ENCODE data around the gene OSBPL6. TPM values are rescaled to one million over a fixed set of nuclear protein-coding genes. Genes with fewer than 3 reads are reported as not detected.

OSBPL6 gene
- total RNA-seq, 1 experiment from 2014 or later = 4.6 TPM

DNA sequence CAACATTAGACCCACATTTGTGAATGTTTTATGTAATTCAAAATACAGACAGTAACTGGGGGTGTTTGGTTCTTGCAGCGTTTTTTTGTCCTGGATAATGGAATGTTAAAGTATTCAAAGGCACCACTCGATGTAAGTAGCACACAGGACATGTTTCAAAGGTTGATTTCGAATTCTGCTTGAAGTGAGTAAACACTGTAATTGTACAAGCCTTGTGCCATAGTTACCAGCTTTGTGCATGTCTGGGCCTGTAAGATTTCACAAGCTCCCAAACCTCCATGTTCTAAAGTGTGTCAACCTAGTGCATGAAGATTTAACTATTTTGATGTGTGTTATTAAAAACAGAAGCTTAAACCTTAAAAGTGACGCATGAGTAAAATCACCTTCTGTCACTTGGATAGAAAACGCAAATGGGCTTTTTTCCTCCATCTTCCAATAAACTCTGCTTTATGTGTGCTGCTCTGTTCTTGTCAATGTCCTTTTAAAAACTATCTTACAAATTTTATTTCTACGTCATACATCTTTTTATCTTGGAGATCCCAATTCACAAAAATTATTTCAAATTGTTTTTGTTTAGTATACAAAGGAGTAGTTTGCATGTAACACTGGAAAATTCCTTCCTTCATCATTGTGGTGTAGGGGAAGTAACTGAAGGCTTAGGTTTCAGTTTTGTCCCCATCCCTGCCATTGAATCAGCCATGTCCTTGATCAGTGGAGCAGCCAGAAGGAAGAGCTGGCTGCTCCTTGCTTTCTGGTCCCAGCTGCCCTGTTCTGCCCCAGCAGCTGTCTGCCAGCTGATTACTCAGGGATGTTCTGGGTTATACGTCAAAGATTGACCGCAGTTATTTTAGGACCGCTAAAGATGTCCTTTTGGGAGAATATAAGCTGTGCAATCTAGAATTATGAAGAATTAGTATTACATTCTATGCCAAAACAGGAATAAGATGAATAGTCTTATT, 137.4 kb downstream of the OSBPL6 start:
- H3K4me3 Mint-ChIP-seq = no peak overlapping the region
- H3K27me3 Mint-ChIP-seq (ENCODE audit: low read depth) = no peaks in the 10 kb centered on the region

More for the DNA sequence above, 137.4 kb downstream of the OSBPL6 start:
- Histone ChIP-seq H4K20me1 (ENCODE audit: control insufficient read depth, insufficient read depth, insufficient read length) (no peaks in the 10 kb centered on the region), H3K79me1 (ENCODE audit: insufficient read depth, low read depth, low read length, poor library complexity, severe bottlenecking) (no peaks in the 10 kb centered on the region), H4K8ac (replicated peaks; ENCODE audit: insufficient read length, low read depth, low read length) (no peak overlapping the region), H4K91ac (ENCODE audit: insufficient read length, low read depth, low read length) (no peak overlapping the region), H3K23me2 (ENCODE audit: insufficient read length, low read depth, low read length, poor library complexity, severe bottlenecking) (no peaks in the 10 kb centered on the region), H3K23ac (ENCODE audit: insufficient read length, low read depth, low read length) (no peak overlapping the region), H2BK120ac (ENCODE audit: low read depth, low read length, poor library complexity, severe bottlenecking) (no peak overlapping the region), H3K27me3 (ENCODE audit: insufficient read depth, low read length) (no peaks in the 10 kb centered on the region), H2AFZ (ENCODE audit: low read length) (no peak overlapping the region), H4K5ac (ENCODE audit: insufficient read length, low read depth, low read length) (no peak overlapping the region), H3K9ac (ENCODE audit: extremely low read depth, insufficient read length, low read length) (no peak overlapping the region), H3K4me1 (ENCODE audit: insufficient read depth, low read length) (no peaks in the 10 kb centered on the region), H3K4me2 (ENCODE audit: insufficient read depth, insufficient read length, low read length) (no peak overlapping the region), H2BK5ac (ENCODE audit: insufficient read length, low read length) (no peak overlapping the region), H2BK15ac (ENCODE audit: low read depth, low read length) (no peak overlapping the region), H2BK12ac (ENCODE audit: insufficient read length, low read depth, low read length) (no peak overlapping the region), H3K56ac (ENCODE audit: insufficient read length, low read depth, low read length) (no peak overlapping the region), H3K14ac (ENCODE audit: insufficient read depth, low read length) (no peak overlapping the region), H3K18ac (ENCODE audit: insufficient read length, low read depth, low read length) (no peak overlapping the region), H3K79me2 (ENCODE audit: insufficient read depth, low read length) (no peaks in the 10 kb centered on the region), H3K27ac (ENCODE audit: insufficient read length, low read depth, low read length) (no peak overlapping the region), H3K9me3 (ENCODE audit: control insufficient read depth, low read depth, low read length) (no peaks in the 10 kb centered on the region), H2BK20ac (ENCODE audit: low read depth, low read length, poor library complexity, severe bottlenecking) (no peak overlapping the region), H2AK5ac (ENCODE audit: insufficient read length, low read length) (no peak overlapping the region), H3K4ac (ENCODE audit: low read depth, low read length) (no peak overlapping the region), H3T11ph (ENCODE audit: low read length) (no peak overlapping the region)
- no peaks in the 10 kb centered on the region for H3K9me3 Mint-ChIP-seq
- TF ChIP-seq, protein P1, sequence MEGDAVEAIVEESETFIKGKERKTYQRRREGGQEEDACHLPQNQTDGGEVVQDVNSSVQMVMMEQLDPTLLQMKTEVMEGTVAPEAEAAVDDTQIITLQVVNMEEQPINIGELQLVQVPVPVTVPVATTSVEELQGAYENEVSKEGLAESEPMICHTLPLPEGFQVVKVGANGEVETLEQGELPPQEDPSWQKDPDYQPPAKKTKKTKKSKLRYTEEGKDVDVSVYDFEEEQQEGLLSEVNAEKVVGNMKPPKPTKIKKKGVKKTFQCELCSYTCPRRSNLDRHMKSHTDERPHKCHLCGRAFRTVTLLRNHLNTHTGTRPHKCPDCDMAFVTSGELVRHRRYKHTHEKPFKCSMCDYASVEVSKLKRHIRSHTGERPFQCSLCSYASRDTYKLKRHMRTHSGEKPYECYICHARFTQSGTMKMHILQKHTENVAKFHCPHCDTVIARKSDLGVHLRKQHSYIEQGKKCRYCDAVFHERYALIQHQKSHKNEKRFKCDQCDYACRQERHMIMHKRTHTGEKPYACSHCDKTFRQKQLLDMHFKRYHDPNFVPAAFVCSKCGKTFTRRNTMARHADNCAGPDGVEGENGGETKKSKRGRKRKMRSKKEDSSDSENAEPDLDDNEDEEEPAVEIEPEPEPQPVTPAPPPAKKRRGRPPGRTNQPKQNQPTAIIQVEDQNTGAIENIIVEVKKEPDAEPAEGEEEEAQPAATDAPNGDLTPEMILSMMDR (conservative IDR thresholded peaks at IDR 0.05) = no peak
- no peaks in the 10 kb centered on the region for H3K36me3 Mint-ChIP-seq (ENCODE audit: insufficient read depth in 1 of 3, low read depth in 3 of 3)
- DNase-seq = no peak
- no peak overlapping the region; a peak in 1 of 7 replicates for H3K27ac Mint-ChIP-seq
- H3K4me1 Mint-ChIP-seq = no peaks in the 10 kb centered on the region
- 100% methylated on average over 1 of the region's 9 CpGs for WGBS (ENCODE audit: extremely low coverage, insufficient read length, low lambda C conversion rate)

Data from H9 (cell line).